ENCODE results near the gene PRKN.

DNA sequence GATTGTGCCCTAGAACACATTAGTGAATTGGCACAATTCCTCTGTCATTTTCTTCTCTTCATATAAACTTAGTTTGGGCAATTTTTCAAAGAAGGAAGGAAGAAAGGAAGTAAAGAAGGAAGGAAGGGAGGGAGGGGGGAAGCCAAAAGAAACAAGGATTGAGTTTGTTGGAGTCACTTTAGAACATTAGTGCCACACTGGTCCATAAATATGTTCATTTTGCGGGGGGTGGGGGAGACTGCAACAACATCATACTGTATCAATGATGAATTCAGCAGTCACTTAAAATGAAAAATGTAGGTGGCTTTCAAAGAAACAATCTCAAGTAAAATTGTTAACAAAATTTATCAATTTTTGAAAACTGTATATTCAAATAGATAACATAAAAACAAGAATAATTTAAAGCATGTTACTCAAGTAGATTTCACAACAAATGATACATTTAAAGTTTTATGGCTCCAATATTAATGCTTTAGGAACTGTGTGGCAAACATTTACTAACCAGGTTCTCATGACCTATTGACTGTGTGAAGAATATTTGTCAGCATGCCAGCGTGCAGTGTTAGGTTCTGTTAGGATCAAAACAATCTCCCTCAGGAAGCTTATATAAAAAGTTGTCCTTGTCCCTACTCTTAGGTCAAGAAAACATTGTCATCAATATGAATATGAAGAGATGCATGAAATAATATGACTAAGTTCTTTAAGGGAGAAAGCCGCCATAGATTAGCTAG, 1245.6 kb downstream of the PRKN start:
- TF ChIP-seq, protein P1, sequence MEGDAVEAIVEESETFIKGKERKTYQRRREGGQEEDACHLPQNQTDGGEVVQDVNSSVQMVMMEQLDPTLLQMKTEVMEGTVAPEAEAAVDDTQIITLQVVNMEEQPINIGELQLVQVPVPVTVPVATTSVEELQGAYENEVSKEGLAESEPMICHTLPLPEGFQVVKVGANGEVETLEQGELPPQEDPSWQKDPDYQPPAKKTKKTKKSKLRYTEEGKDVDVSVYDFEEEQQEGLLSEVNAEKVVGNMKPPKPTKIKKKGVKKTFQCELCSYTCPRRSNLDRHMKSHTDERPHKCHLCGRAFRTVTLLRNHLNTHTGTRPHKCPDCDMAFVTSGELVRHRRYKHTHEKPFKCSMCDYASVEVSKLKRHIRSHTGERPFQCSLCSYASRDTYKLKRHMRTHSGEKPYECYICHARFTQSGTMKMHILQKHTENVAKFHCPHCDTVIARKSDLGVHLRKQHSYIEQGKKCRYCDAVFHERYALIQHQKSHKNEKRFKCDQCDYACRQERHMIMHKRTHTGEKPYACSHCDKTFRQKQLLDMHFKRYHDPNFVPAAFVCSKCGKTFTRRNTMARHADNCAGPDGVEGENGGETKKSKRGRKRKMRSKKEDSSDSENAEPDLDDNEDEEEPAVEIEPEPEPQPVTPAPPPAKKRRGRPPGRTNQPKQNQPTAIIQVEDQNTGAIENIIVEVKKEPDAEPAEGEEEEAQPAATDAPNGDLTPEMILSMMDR (IDR thresholded peaks at IDR 0.05; ENCODE audit: poor library complexity) = no peak
- no peak for TF ChIP-seq EZH2 (IDR thresholded peaks at IDR 0.05; ENCODE audit: borderline replicate concordance)
